ENCODE results near the gene CEACAM8. TPM values are rescaled to one million over a fixed set of nuclear protein-coding genes. Genes with fewer than 3 reads are reported as not detected.
"Not testable (repeated sequence)": the region's sequence is repeated elsewhere in the genome, so short reads cannot be mapped to it uniquely, and the experiment has no call there.

CEACAM8 gene
- total RNA-seq, 4 donors from 2014 or later: 0.32 to 1.5 TPM; not detected in 2

- Histone ChIP-seq H3K27me3 (no peaks in the 10 kb centered on the region), H3K27ac (no peak overlapping the region), H3K36me3 (no peaks in the 10 kb centered on the region), H3K4me1 (no peaks in the 10 kb centered on the region), H3K9me3 (no peaks in the 10 kb centered on the region), H3K4me3 (no peak overlapping the region)
- in situ Hi-C loops (cut with MboI; ENCODE audit: low pct_ligation_motif_present in 1 of 4, low pct_unique_long_range_greater_than_20kb in 1 of 4, low sequenced_read_pairs in 3 of 4): no loop called here
- TF ChIP-seq POLR2AphosphoS5 (IDR thresholded peaks at IDR 0.05) (no peak), POLR2A (IDR thresholded peaks at IDR 0.05) (no peak), EP300 (IDR thresholded peaks at IDR 0.05; ENCODE audit: low read depth) (no peak)
- TF ChIP-seq, protein P1, sequence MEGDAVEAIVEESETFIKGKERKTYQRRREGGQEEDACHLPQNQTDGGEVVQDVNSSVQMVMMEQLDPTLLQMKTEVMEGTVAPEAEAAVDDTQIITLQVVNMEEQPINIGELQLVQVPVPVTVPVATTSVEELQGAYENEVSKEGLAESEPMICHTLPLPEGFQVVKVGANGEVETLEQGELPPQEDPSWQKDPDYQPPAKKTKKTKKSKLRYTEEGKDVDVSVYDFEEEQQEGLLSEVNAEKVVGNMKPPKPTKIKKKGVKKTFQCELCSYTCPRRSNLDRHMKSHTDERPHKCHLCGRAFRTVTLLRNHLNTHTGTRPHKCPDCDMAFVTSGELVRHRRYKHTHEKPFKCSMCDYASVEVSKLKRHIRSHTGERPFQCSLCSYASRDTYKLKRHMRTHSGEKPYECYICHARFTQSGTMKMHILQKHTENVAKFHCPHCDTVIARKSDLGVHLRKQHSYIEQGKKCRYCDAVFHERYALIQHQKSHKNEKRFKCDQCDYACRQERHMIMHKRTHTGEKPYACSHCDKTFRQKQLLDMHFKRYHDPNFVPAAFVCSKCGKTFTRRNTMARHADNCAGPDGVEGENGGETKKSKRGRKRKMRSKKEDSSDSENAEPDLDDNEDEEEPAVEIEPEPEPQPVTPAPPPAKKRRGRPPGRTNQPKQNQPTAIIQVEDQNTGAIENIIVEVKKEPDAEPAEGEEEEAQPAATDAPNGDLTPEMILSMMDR (IDR thresholded peaks at IDR 0.05): no peak
- WGBS, 2 donors (ENCODE audit: low coverage in 1 of 2): 80% methylated on average over 7 of the region's 7 CpGs; no CpG with 5 or more reads in 1 of the 2 donors
- intact Hi-C loops (cut with DNase I; ENCODE audit: low total_unique reads): no loop called here
- no peak for DNase-seq
Measured at GRCh38 chr19:42538841-42539709, 55.6 kb downstream of the CEACAM8 start.

GRCh38 chr19:42535276-42535675, 59.4 kb downstream of the CEACAM8 start:
- 73 to 81% methylated on average over 2 of the region's 2 CpGs for WGBS, 2 donors (ENCODE audit: low coverage in 1 of 2)
- in situ Hi-C loops (cut with MboI; ENCODE audit: low pct_ligation_motif_present in 1 of 4, low pct_unique_long_range_greater_than_20kb in 1 of 4, low sequenced_read_pairs in 3 of 4); H3K4me3 ChIP-seq; H3K27ac ChIP-seq; H3K9me3 ChIP-seq; intact Hi-C loops (cut with DNase I; ENCODE audit: low total_unique reads); H3K27me3 ChIP-seq; H3K36me3 ChIP-seq; H3K4me1 ChIP-seq; DNase-seq: not testable (repeated sequence)

- no peak overlapping the region for H3K4me3 ChIP-seq
- in situ Hi-C loops (cut with MboI; ENCODE audit: low pct_ligation_motif_present in 1 of 4, low pct_unique_long_range_greater_than_20kb in 1 of 4, low sequenced_read_pairs in 3 of 4): loop anchor here in 1 of 4 donors (5.0 kb wide), 1 partner anchor 82 kb away; no protein-coding TSS in a partner anchor
- H3K27ac ChIP-seq: no peak overlapping the region
- no peaks in the 10 kb centered on the region for H3K36me3 ChIP-seq
- no peak for TF ChIP-seq POLR2A (IDR thresholded peaks at IDR 0.05)
- TF ChIP-seq, protein P1 (IDR thresholded peaks at IDR 0.05): no peak
- TF ChIP-seq POLR2AphosphoS5 (IDR thresholded peaks at IDR 0.05): no peak
- no peak for TF ChIP-seq EP300 (IDR thresholded peaks at IDR 0.05; ENCODE audit: low read depth)
- H3K4me1 ChIP-seq: no peaks in the 10 kb centered on the region
- H3K27me3 ChIP-seq: no peaks in the 10 kb centered on the region
- DNase-seq: no peak
- no peaks in the 10 kb centered on the region for H3K9me3 ChIP-seq
- intact Hi-C loops (cut with DNase I; ENCODE audit: low total_unique reads): no loop called here
Measured at GRCh38 chr19:42534391-42534790, 60.3 kb downstream of the CEACAM8 start.

- no peak overlapping the region for H3K27ac ChIP-seq
- no peaks in the 10 kb centered on the region for H3K36me3 ChIP-seq
- no peak for DNase-seq
- H3K4me1 ChIP-seq: peaks cover 6 to 13% (median 10%) of the 10 kb centered on the region in 4 donors
- no peak overlapping the region for H3K4me3 ChIP-seq
- H3K27me3 ChIP-seq: no peaks in the 10 kb centered on the region
- 83 to 90% methylated on average over 1 to 2 of the region's 2 CpGs for WGBS, 2 donors (ENCODE audit: low coverage in 1 of 2)
- in situ Hi-C loops (cut with MboI; ENCODE audit: low pct_ligation_motif_present in 1 of 4, low pct_unique_long_range_greater_than_20kb in 1 of 4, low sequenced_read_pairs in 3 of 4) (loop anchor here in 1 of 4 donors (5.0 kb wide), 1 partner anchor 81 kb away; no protein-coding TSS in a partner anchor), intact Hi-C loops (cut with DNase I; ENCODE audit: low total_unique reads) (no loop called here)
- no peaks in the 10 kb centered on the region for H3K9me3 ChIP-seq
- TF ChIP-seq POLR2AphosphoS5 (IDR thresholded peaks at IDR 0.05) (no peak), EP300 (IDR thresholded peaks at IDR 0.05; ENCODE audit: low read depth) (no peak), POLR2A (IDR thresholded peaks at IDR 0.05) (no peak)
- TF ChIP-seq, protein P1 (IDR thresholded peaks at IDR 0.05): no peak
Measured at GRCh38 chr19:42532891-42533290, 61.8 kb downstream of the CEACAM8 start.

Data from transverse colon (tissue), 4 donors.